Fibroblast of skin of back (primary cell): ENCODE results near the gene CFL1.

ENCODE experiments used
- DNase-seq: peaks from one replicate; pipeline ENCODE4 v3.0.0-alpha.2; 2013

CFL1 gene

DNA sequence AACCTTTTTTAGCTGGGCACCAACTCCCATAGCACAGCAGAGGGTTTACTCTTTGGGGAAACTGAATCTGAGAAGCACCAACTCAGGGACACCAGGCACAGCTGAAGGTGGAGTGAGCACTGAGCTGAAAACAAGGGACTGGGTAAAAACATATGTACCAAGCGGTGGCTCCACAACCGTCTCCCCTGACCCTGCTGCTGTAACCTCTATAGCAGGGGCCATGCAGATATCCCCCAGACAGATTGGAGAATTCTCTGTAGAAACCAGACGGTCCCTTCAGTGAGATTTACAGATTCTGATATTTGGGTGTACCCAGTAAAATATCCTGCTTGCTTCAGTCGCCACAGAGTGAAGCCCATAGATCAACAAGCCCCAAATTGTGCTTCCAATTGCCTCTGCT lies 28.5 kb downstream of the CFL1 start:
- no peak for DNase-seq

DNA sequence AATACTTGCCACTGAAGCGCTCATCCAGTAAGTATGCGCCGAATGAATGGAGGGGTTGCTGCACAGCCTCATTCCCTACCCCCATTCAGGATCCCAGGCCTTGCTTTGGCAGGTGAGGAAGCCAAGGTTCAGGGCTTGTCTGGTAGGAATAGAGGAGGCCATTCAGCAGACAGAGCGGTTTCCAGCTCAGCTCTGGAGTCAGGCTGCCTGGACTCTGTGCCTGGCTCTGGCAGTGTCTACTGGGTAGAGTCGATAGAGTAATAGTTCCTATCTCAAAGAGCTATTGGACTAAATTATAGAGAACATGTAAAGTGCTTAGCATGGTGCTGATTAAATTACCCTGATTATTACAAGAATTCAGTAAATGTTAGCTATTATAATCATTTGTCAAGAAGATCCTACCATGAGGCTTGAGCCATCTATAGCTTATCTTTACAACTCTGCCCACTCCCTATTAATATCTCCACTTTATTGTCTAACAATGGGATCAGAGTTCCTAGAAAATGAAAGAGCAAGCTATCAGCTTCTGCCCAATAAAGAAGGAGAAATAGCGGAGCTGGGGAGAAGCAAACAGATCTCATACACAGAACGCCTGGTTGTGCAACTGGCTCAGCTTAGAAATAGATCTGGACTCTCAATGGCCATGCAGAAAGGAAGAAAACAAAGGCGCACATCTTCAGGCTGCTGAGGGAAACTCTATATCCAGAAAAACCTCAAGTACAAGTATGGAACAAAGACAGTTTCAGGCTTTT lies 30.8 kb downstream of the CFL1 start:
- no peak for DNase-seq

DNA sequence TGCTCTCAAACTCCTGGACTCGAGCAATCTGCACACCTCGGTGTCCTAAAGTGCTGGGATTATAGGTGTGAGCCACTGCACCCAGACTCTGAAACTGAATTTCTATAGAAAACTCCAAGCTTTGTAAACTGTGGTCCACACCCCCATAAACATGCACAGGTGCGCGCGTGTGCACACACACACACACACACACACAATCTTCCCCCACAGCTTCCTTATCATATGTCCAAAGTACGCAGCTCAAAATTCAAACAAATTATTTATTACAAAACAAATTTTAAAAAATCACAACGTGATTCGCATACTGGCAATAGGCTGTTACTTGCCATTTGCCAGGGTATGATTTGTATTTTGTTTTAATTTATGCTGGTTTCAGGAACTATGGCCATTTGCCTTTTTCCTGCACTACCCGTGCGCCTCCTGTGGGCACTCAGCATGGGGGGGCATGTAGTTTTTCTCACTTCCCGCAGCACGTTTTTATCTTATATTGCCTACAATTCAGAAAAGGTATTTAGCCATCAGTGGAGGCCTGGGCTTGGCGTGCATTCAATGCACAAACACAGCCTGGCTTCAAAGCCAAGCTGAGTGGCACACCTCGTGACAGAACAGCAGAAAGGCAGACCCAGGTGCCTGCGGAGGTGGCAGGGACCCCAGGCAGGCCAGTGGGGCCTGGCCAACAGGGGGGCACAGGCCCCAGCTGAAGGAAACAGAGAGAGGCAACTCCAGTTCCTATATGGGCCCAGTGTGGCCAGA lies 35.0 kb downstream of the CFL1 start:
- DNase-seq, result no peak

DNA sequence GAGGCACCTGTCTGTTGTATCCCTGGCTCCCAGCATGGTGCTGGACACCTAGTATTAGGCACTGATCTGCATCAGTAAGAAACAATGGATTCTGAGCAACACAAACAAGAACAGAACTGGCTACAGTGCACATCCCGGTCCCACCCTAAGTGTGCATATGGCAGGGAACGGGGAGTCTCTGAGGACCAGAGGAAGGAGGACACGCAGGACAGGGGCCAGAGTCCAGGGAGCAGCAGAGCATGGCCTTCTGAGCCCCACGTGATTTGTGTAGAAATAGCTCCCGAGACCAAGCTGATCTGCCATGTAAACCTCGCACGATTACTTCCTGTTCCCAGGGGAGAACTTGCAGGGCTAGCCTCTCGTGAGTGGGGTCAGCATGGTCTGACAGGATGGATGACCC lies 36.9 kb downstream of the CFL1 start:
- no peak for DNase-seq

DNA sequence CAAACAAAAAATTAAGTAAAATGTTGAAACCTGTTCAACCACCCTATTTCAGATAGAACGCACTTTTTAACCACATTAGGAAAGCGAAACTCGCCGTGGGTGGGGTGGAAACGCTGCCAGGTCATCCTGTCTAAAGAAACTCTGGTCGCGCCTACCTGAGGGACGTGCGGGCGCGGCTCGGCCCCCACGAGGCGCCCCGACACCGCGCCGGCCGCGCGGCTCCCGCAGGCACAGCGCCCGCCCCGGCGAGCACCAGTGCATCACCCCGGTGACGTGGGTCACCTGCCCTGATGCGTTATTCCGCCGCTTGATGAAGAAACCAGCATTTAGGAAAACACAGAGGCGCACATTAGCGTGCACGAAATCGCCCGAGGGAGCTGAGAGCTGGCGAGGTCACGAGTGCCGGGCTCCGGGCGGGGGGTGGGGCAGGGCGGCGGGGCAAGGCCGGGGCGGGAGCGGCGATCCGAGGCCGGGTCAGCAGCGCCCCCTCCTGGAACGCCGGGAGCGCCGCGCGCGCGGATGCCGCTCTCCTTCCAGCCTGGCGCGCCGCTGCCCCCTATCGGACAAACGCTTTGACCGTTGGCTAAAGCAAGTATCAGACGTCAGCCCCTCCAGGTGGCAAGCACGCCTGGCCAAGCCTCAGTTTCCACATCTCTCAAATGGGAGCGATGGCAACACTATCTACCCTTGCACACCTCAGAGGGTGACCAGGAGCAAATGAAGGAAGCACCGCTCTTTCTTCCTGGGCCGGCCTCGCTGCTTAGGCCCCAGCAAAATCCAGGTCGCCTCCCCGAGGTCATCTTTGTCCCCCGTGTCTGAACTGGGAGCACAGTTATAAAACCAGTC lies 39.9 kb downstream of the CFL1 start:
- peak; percentile 78 for DNase-seq

- DNase-seq, result no peak
These were observed 40.6 kb downstream of the CFL1 start for GRCh38 chr11:65817312-65817834.

DNA sequence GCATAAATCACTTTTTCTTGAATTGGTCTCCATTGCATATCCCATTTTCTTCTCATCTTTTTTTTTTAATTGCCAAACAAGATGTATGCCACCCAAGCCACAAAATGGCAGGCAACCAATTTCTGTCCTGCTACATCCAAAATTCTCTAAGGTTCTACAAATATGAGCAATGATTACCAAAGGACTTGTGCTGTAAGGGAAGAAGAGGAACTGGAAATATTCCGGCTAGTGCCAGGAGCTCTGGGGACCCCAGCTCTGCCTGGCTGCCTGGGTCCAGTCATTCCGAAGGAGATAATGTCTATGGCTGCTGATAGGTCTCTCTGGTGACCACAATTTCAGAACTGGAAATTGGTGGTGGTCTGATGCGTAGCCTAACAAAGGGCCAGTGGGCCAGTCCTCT lies 41.3 kb downstream of the CFL1 start:
- no peak for DNase-seq

DNA sequence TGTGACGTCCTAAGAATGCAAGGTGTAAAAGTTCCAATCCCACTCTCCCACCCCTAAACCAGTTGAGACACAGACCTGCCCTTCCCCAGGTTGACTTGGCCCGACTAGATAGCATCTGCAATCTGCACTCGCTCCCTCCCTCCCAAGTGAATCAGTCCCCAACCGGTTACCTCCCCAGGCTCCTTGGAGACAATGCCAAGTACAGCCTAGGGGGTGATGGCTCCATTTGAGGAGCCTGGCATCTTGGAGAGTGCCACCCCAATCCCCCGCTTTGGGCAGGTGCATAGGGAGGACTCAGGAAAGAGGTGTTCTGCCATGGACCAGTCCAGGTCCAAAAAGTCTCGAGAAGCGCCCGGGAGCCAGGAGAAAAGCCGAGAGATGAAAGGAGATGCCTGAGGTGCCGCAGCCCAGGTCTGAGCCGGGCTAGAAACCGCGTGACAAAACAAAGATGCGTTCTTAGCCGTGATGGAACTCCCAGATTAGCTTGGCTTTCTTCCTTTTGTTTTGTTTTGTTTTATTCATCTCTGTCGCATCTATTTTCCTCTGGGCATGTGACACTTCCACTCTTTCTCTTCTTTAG lies 42.9 kb downstream of the CFL1 start:
- DNase-seq, result no peak

DNA sequence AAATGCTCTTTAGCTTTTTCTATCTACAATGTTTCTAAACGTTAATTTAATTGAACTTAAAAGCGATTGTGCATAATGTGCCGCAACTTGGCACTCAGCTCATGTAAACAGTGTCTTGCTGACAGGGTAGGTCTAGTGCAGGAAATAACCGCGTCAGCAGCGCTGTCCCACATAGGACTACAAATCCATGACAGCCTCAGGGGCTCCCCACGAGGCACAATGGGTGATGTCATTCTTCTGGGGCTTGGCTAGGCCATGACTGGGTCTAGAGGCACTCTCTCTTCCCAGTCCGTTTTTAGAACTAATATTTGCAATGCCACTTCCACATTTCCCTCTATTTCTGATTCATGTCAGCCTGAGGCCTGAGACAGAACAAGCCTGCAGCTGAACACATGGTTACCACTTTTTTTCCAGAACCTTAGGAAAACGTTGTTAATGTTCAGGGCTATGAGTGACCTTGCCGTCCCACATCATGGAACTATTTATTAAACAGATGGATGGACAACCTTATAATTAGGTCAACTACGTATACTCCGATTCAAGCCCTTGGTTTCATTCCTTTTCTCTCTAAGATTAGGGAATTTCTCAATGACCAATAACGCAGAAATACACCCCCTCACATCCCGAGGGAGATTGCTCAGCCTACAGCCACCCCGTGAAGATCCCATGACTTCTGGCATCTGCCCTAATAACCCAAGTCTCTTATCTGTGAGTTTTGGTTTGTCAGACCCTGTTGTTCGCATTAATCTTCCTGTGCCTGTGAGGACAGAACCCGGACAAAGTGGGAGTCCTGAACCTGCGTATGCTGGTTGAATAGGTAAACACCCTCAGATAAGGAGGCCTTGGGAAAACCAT lies 43.6 kb downstream of the CFL1 start:
- no peak for DNase-seq

DNA sequence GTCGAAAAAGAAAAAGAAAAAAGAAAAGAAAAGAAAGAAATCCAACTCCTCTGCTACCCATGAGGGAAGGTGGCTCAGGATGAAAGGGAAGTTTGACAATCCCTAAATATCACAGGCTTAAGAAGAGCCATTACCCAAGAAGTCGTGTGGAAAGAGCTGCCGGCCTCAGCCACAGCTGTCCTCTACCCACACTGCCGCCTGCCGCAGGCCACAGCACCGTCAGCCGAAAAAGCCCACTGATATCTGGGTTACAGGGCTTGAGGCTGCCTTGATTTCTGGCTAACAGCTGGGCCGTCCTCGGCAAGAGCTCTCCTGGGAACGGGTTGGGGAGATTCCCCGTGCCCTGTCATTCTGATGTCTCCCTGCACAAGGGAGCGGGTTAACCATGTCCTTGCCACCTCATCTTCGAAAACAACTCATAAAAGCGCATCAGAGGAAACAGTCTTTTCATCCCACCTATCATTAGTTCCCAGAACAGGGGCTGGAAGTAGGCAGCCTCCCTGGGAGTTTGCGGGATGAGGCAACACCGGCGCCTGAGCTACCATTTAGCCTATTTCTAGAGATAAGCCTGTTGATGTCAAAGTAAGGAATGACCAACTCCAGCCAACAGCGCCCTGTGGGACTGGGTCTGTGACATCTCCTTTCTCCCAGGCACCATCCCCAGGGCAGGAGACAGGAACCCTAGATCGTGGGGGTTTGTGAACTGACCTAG lies 46.1 kb downstream of the CFL1 start:
- DNase-seq, result no peak

- DNase-seq, result no peak
These were observed 47.7 kb downstream of the CFL1 start for GRCh38 chr11:65810046-65810868.

GRCh38 chr11:65809496-65809895 lies 48.5 kb downstream of the CFL1 start:
- DNase-seq, result no peak

DNA sequence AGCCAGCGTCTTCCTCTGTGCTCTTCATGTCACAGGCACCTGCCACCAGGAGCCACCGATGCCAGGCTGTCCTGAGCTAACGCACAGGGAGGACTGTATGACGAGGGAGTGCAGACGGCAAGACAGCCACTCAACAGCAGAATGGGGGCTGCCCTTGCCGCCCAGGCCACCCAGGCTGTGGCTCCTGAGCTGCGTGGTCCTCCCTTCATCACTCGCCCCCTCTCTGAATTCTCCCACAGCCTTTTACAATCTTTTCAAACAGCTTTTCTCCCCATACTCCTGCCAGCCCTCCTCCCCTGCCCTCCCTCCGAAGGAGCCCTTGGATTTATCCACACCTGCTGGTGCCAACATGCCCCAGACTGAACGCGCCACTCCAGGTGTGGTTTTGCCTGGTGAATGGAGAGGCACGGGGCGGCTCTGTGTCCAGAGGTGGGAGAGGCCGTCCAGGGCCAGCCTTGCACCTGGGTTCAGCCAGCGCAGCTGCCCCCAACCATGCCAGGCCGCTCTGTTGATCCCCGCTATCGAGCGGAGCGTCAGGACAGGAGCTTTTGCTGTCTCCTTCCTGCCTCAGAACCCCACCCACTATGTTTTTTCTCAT lies 49.1 kb downstream of the CFL1 start:
- no peak for DNase-seq

DNA sequence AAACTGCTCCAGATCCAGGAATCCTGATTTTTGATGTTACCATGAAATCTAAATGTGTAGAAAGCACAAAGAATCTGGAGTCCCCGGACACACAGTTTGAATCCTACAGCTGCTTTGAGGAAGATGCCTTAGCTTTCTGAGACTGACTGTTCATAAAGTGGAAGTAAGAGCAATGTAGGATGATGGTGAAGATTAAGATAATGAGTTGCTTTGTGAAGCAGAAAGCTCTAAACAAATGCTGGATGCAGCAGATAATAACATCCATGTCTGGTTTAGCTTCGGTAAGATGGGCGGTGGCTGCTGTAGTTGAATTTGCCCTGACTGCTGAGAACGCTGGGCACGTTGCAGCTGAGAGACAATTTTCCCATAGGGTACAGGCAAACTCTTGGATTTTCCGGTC lies 51.0 kb downstream of the CFL1 start:
- no peak for DNase-seq
